HG03571 (cell line): ENCODE results near the gene NDUFAF8.
"Not testable (repeated sequence)": the region's sequence is repeated elsewhere in the genome, so short reads cannot be mapped to it uniquely, and the experiment has no call there.

Source experiments
- ATAC-seq: cut with Tn5 transposase; IDR thresholded peaks from one replicate; pipeline ENCODE4 v1.9.1; 2021; ENCODE audit not compliant: unreplicated experiment

NDUFAF8 gene

GRCh38 chr17:81222906-81223761, 16.0 kb upstream of the NDUFAF8 start, which contains the start of gene CEP131:
Gene CEP131 (minus strand): TSS chr17:81222965. CDS start chr17:81220056, 2,909 bp downstream.
- peak; percentile 87 for ATAC-seq

GRCh38 chr17:81223762-81224130, 15.4 kb upstream of the NDUFAF8 start:
- no peak for ATAC-seq

- ATAC-seq, result not testable (repeated sequence)
These were observed 11.5 kb upstream of the NDUFAF8 start for GRCh38 chr17:81227630-81228029.

- no peak for ATAC-seq
These were observed 10.7 kb upstream of the NDUFAF8 start for GRCh38 chr17:81228420-81228819.

- ATAC-seq, result no peak
These were observed 10.1 kb upstream of the NDUFAF8 start for GRCh38 chr17:81228834-81229665.

- ATAC-seq, result no peak
These were observed 9.5 kb upstream of the NDUFAF8 start for GRCh38 chr17:81229666-81229920.

GRCh38 chr17:81230043-81230820, 8.9 kb upstream of the NDUFAF8 start:
- no peak for ATAC-seq

- no peak for ATAC-seq
These were observed 7.9 kb upstream of the NDUFAF8 start for GRCh38 chr17:81231121-81231645.

GRCh38 chr17:81231766-81232581, 7.1 kb upstream of the NDUFAF8 start:
- ATAC-seq, result no peak

- ATAC-seq, result no peak
These were observed 6.4 kb upstream of the NDUFAF8 start for GRCh38 chr17:81232616-81233241.

GRCh38 chr17:81233316-81233715, 5.8 kb upstream of the NDUFAF8 start:
- no peak for ATAC-seq

GRCh38 chr17:81233811-81234505, 5.2 kb upstream of the NDUFAF8 start:
- ATAC-seq, result no peak

- ATAC-seq, result no peak
These were observed 4.6 kb upstream of the NDUFAF8 start for GRCh38 chr17:81234506-81234855.

- ATAC-seq, result no peak
These were observed 3.9 kb upstream of the NDUFAF8 start for GRCh38 chr17:81234940-81235821.

GRCh38 chr17:81235822-81236740, 3.0 kb upstream of the NDUFAF8 start:
- ATAC-seq, result no peak

- no peak for ATAC-seq
These were observed 2.3 kb upstream of the NDUFAF8 start for GRCh38 chr17:81236784-81237183.
